Kidney (tissue), 22 donors: ENCODE measurements around the gene BUB3. TPM values are rescaled to one million over a fixed set of nuclear protein-coding genes. Genes with fewer than 3 reads are reported as not detected.
A peak's percentile ranks its signal among the peaks of the same experiment; 100 is the strongest.

Experiments used
- DNase-seq, 5 donors: peaks; one replicate each; pipeline ENCODE4 v3.0.0-alpha.2; 2013 to 2020
- FAIRE-seq: peaks from 2 replicates; lab custom pipeline; 2012; peaks lifted over from hg19 to GRCh38; lab: Jason Lieb, UNC
- H3K27ac ChIP-seq, 2 donors: one replicate each; pipeline ENCODE4 v1.7.0; 2013; ENCODE audit warnings: low read depth in 2 of 2, low read length in 2 of 2, inconsistent platforms in 1 of 2
- H3K27me3 ChIP-seq: one replicate; pipeline ENCODE4 v1.7.1; 2013; ENCODE audit warnings: low read length, inconsistent platforms; ENCODE audit not compliant: control insufficient read depth, insufficient read depth
- H3K36me3 ChIP-seq, 3 donors: one replicate each; pipeline versions ENCODE4 v1.7.0 to v1.7.1; 2013; ENCODE audit warnings: low read length in 3 of 3, control low read depth in 1 of 3, inconsistent platforms in 1 of 3; ENCODE audit not compliant: insufficient read depth in 3 of 3, control insufficient read depth in 2 of 3
- H3K4me1 ChIP-seq, 3 donors: one replicate each; pipeline versions ENCODE4 v1.7.0 to v1.7.1; 2013; ENCODE audit warnings: low read length in 3 of 3, inconsistent platforms in 1 of 3, low read depth in 1 of 3; ENCODE audit not compliant: control insufficient read depth in 2 of 3, insufficient read depth in 2 of 3
- H3K4me3 ChIP-seq, 3 donors: one replicate each; pipeline versions ENCODE4 v1.7.0 to v1.8.1; 2013; ENCODE audit warnings: low read length in 3 of 3, control low read depth in 1 of 3, inconsistent platforms in 1 of 3
- H3K9ac ChIP-seq, 3 donors: one replicate each; pipeline versions ENCODE4 v1.7.0 to v1.7.1; 2013; ENCODE audit warnings: low read length in 3 of 3, control low read depth in 1 of 3, inconsistent platforms in 1 of 3
- H3K9me3 ChIP-seq, 3 donors: one replicate each; pipeline versions ENCODE4 v1.7.0 to v1.7.1; 2013; ENCODE audit warnings: low read length in 3 of 3, control low read depth in 1 of 3, inconsistent platforms in 1 of 3; ENCODE audit not compliant: control insufficient read depth in 2 of 3, insufficient read depth in 1 of 3
- intact Hi-C: fragments of 100-400 bp; cut with DNase I; formaldehyde crosslinking; loops from one replicate; pipeline ENCODE4 v1.11.1; 2022
- long read RNA-seq, 10 donors: library from polyadenylated mRNA in 1 of 10; unstranded in 1 of 10; transcript quantifications; one replicate each; pipeline ENCODE4 v2.0.0 and lab custom pipeline, GENCODE V29; 2021 to 2026
- polyA plus RNA-seq: library from polyadenylated mRNA; stranded (reverse); fragments of 350-450 nt; fragmentation: Illumina TruSeq; extraction: RNeasy Lipid Tissue Mini Kit (QIAGEN cat#74804); gene quantifications from one replicate; pipeline ENCODE4 v1.2.3, GENCODE V29; 2014; ENCODE audit warnings: low read depth, low replicate concordance; ENCODE audit not compliant: insufficient read depth
- total RNA-seq: library from RNA; stranded (reverse); fragmentation: NEBNext Ultra II Directional; extraction: Animal tissue kit (Norgen Biotek cat#: 25700); gene quantifications from one replicate; pipeline ENCODE4 v1.2.1, GENCODE V29; 2021
- TF ChIP-seq, protein P1 (sequence below): IDR thresholded peaks from 3 replicates; pipeline ENCODE4 v1.5.1; 2012; ENCODE audit warnings: mild to moderate bottlenecking, moderate library complexity, borderline replicate concordance; ENCODE audit not compliant: insufficient read depth; ENCODE audit errors: extremely low read depth
- donor health status: control.
- donor health status: control.
- donor health status: control.
- donor health status: control.
- donor health status: control.
- donor health status: DM: yes; HTN: yes; CAD: no.
- donor health status: Normal renal cell carcinoma (clear cell type).

The BUB3 gene, protein sequence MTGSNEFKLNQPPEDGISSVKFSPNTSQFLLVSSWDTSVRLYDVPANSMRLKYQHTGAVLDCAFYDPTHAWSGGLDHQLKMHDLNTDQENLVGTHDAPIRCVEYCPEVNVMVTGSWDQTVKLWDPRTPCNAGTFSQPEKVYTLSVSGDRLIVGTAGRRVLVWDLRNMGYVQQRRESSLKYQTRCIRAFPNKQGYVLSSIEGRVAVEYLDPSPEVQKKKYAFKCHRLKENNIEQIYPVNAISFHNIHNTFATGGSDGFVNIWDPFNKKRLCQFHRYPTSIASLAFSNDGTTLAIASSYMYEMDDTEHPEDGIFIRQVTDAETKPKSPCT
- total RNA-seq: 60.8 TPM
- polyA plus RNA-seq: 49.0 TPM
- long read RNA-seq, donor 1, full-length matches to known transcripts: 20 of 27 reads
- long read RNA-seq, donor 1, partial matches to known transcripts: 7 of 27 reads
- long read RNA-seq, donor 1, other reads (novel, unspliced or antisense): 0 of 27 reads
- long read RNA-seq, donor 2, full-length matches to known transcripts: 16 of 28 reads
- long read RNA-seq, donor 2, partial matches to known transcripts: 12 of 28 reads
- long read RNA-seq, donor 2, other reads (novel, unspliced or antisense): 0 of 28 reads
- long read RNA-seq, donor 3, full-length matches to known transcripts: 26 of 85 reads
- long read RNA-seq, donor 3, partial matches to known transcripts: 59 of 85 reads
- long read RNA-seq, donor 3, other reads (novel, unspliced or antisense): 0 of 85 reads
- long read RNA-seq, donor 4, full-length matches to known transcripts: 25 of 53 reads
- long read RNA-seq, donor 4, partial matches to known transcripts: 28 of 53 reads
- long read RNA-seq, donor 4, other reads (novel, unspliced or antisense): 0 of 53 reads
- long read RNA-seq, donor 5, full-length matches to known transcripts: 3 of 3 reads
- long read RNA-seq, donor 5, partial matches to known transcripts: 0 of 3 reads
- long read RNA-seq, donor 5, other reads (novel, unspliced or antisense): 0 of 3 reads
- long read RNA-seq, donor 6, full-length matches to known transcripts: 44 of 92 reads
- long read RNA-seq, donor 6, partial matches to known transcripts: 48 of 92 reads
- long read RNA-seq, donor 6, other reads (novel, unspliced or antisense): 0 of 92 reads
- long read RNA-seq, donor 7, full-length matches to known transcripts: 54 of 68 reads
- long read RNA-seq, donor 7, partial matches to known transcripts: 10 of 68 reads
- long read RNA-seq, donor 7, other reads (novel, unspliced or antisense): 4 of 68 reads
- long read RNA-seq, donor 8, full-length matches to known transcripts: 22 of 42 reads
- long read RNA-seq, donor 8, partial matches to known transcripts: 20 of 42 reads
- long read RNA-seq, donor 8, other reads (novel, unspliced or antisense): 0 of 42 reads
- long read RNA-seq, donor 9, full-length matches to known transcripts: 13 of 21 reads
- long read RNA-seq, donor 9, partial matches to known transcripts: 8 of 21 reads
- long read RNA-seq, donor 9, other reads (novel, unspliced or antisense): 0 of 21 reads
- long read RNA-seq, donor 10, full-length matches to known transcripts: 21 of 88 reads
- long read RNA-seq, donor 10, partial matches to known transcripts: 67 of 88 reads
- long read RNA-seq, donor 10, other reads (novel, unspliced or antisense): 0 of 88 reads

- FAIRE-seq (peak; percentile 98), DNase-seq (peak; percentile 99 to 100 (median 99))
- TF ChIP-seq, protein P1, sequence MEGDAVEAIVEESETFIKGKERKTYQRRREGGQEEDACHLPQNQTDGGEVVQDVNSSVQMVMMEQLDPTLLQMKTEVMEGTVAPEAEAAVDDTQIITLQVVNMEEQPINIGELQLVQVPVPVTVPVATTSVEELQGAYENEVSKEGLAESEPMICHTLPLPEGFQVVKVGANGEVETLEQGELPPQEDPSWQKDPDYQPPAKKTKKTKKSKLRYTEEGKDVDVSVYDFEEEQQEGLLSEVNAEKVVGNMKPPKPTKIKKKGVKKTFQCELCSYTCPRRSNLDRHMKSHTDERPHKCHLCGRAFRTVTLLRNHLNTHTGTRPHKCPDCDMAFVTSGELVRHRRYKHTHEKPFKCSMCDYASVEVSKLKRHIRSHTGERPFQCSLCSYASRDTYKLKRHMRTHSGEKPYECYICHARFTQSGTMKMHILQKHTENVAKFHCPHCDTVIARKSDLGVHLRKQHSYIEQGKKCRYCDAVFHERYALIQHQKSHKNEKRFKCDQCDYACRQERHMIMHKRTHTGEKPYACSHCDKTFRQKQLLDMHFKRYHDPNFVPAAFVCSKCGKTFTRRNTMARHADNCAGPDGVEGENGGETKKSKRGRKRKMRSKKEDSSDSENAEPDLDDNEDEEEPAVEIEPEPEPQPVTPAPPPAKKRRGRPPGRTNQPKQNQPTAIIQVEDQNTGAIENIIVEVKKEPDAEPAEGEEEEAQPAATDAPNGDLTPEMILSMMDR: no peak
- peaks cover 2 to 5% (median 3%) of the 10 kb centered on the region in 3 donors for H3K36me3 ChIP-seq
- H3K9me3 ChIP-seq: peaks cover 0 to 1% (median 0%) of the 10 kb centered on the region in 3 donors
- peaks cover 0 to 13% (median 2%) of the 10 kb centered on the region in 3 donors for H3K4me1 ChIP-seq
- H3K27me3 ChIP-seq: peaks cover 32% of the 10 kb centered on the region
- peak within 1 kb of the TSS; percentile 68 to 78 (median 69) for H3K9ac ChIP-seq
- intact Hi-C loops: no loop called here
- peak within 1 kb of the TSS; percentile 71 to 76 for H3K27ac ChIP-seq
- peak within 1 kb of the TSS; percentile 72 to 90 (median 83) for H3K4me3 ChIP-seq
These were observed at the start of gene BUB3 for GRCh38 chr10:123154092-123154710. Gene BUB3 (plus strand): TSS chr10:123154402. CDS start chr10:123154918, 516 bp downstream.

GRCh38 chr10:123109466-123109865 is 44.7 kb upstream of the BUB3 start:
- Histone ChIP-seq H3K36me3 (no peaks in the 10 kb centered on the region), H3K9me3 (no peaks in the 10 kb centered on the region), H3K4me3 (no peak overlapping the region), H3K27ac (no peak overlapping the region), H3K9ac (no peak overlapping the region), H3K27me3 (no peaks in the 10 kb centered on the region), H3K4me1 (no peaks in the 10 kb centered on the region)
- TF ChIP-seq, protein P1: no peak
- FAIRE-seq: no peak
- no peak for DNase-seq
- intact Hi-C loops: no loop called here
